ENCODE measurements around the gene PCNT. TPM values are rescaled to one million over a fixed set of nuclear protein-coding genes. Genes with fewer than 3 reads are reported as not detected.

The PCNT gene
- total and polyA plus RNA-seq, 2 of the 8 experiments (the other 6 are each of a cell fraction or from before 2014, with no cell fraction given): 9.9 to 45.1 TPM

GRCh38 chr21:46289655-46290179 lies 34.2 kb upstream of the PCNT start:
- H4K5ac ChIP-seq (ENCODE audit: insufficient read length, low read depth, low read length): no peak overlapping the region
- FAIRE-seq (no peak), DNase-seq (ENCODE audit: low read depth in 1 of 2, low spot score in 2 of 2) (no peak)
- H4K20me1 ChIP-seq (replicated peaks in 1 of 2; ENCODE audit: control insufficient read depth in 1 of 2, insufficient read depth in 2 of 2, low read length in 2 of 2): peaks cover 0 to 9% of the 10 kb centered on the region in 2 experiments
- no peak overlapping the region for H3K4ac ChIP-seq (replicated peaks; ENCODE audit: insufficient read length, low read depth, low read length)
- no peak overlapping the region for H3K56ac ChIP-seq (replicated peaks; ENCODE audit: insufficient read length, low read depth, low read length)
- no peak overlapping the region for H2BK5ac ChIP-seq (ENCODE audit: low read depth, low read length)
- H4K8ac ChIP-seq (ENCODE audit: extremely low read depth, insufficient read depth, low read length): no peak overlapping the region
- H2BK12ac ChIP-seq (ENCODE audit: low read depth, low read length): 0 out of 2 replicates have a peak overlapping the region, but pooled peaks have one; percentile 2
- no peaks in the 10 kb centered on the region for H3K9me3 ChIP-seq (ENCODE audit: insufficient read depth in 2 of 2, low read depth in 1 of 2, low read length in 1 of 2)
- H3K27me3 ChIP-seq (replicated peaks in 1 of 4; ENCODE audit: control insufficient read depth in 3 of 4, extremely low read depth in 1 of 4, insufficient read depth in 3 of 4, low read length in 3 of 4): no peaks in the 10 kb centered on the region
- TF ChIP-seq NRF1 (IDR thresholded peaks at IDR 0.05; ENCODE audit: low read depth, low read length) (no peak), FOSL1 (IDR thresholded peaks at IDR 0.05; ENCODE audit: insufficient read depth, low read depth, low read length) (no peak), POLR2AphosphoS5 (IDR thresholded peaks at IDR 0.05; ENCODE audit: low read depth, low read length) (no peak), CHD2 (IDR thresholded peaks at IDR 0.05; ENCODE audit: low read length) (no peak), TAF1 (IDR thresholded peaks at IDR 0.05; ENCODE audit: low read depth, low read length) (no peak), POLR2A (IDR thresholded peaks at IDR 0.05; ENCODE audit: control extremely low read depth in 1 of 2, low read depth in 2 of 2, low read length in 2 of 2) (no peak), SAP30 (IDR thresholded peaks at IDR 0.05; ENCODE audit: insufficient read depth, insufficient replicate concordance, low read length) (no peak), HDAC6 (IDR thresholded peaks at IDR 0.05; ENCODE audit: low read depth, low read length) (no peak), ATF2 (IDR thresholded peaks at IDR 0.05; ENCODE audit: low read length) (no peak), PHF8 (conservative IDR thresholded peaks at IDR 0.05; ENCODE audit: low read depth, low read length) (no peak), TCF12 (IDR thresholded peaks at IDR 0.05; ENCODE audit: low read depth, low read length) (no peak)
- 71% methylated on average over 6 of the region's 6 CpGs; no CpG with 5 or more reads in 1 of the 2 experiments for WGBS, 2 experiments (ENCODE audit: extremely low coverage in 1 of 2, insufficient coverage in 1 of 2, insufficient read length in 1 of 2, insufficient replicate concordance in 2 of 2, low coverage in 1 of 2, low lambda C conversion rate in 2 of 2, missing lambda C conversion rate in 1 of 2)
- H3K4me3 ChIP-seq (ENCODE audit: extremely low read depth in 1 of 4, insufficient read depth in 2 of 4, low read depth in 3 of 4, low read length in 4 of 4): no peak overlapping the region
- no peak overlapping the region for H3K27ac ChIP-seq (ENCODE audit: low read depth, low read length)
- H3K14ac ChIP-seq (ENCODE audit: insufficient read length): no peak overlapping the region
- H3K23me2 ChIP-seq (ENCODE audit: low read depth, low read length): peaks cover 4% of the 10 kb centered on the region
- H2AK5ac ChIP-seq (ENCODE audit: low read depth, low read length): no peak overlapping the region
- ChIA-PET CTCF (ENCODE audit: partially characterized antibody) (no interaction called here), POLR2A (ENCODE audit: partially characterized antibody) (interaction anchor here (0.7 to 0.8 kb wide), 2 partner anchors 30 to 49 kb away, joined by 3 to 5 read pairs; no protein-coding TSS in a partner anchor)
- peaks cover 4 to 13% of the 10 kb centered on the region in 2 experiments; a peak in 3 of 4 replicates for H3K79me2 ChIP-seq (ENCODE audit: control insufficient read depth in 1 of 2, insufficient read depth in 2 of 2, low read length in 2 of 2)
- H3K9ac ChIP-seq (replicated peaks in 1 of 4; ENCODE audit: extremely low read depth in 1 of 4, low read depth in 3 of 4, low read length in 3 of 4): peak overlapping the region in 1 of 4 experiments; percentile 60; a peak in 2 of 7 replicates
- no peak overlapping the region for H3K18ac ChIP-seq (ENCODE audit: extremely low read depth, low read length)
- H2BK20ac ChIP-seq (ENCODE audit: low read length): no peak overlapping the region
- H2BK120ac ChIP-seq (replicated peaks; ENCODE audit: low read depth, low read length): no peak overlapping the region
- H3K23ac ChIP-seq (ENCODE audit: insufficient read length): no peak overlapping the region
- H3K4me1 ChIP-seq (replicated peaks in 1 of 4; ENCODE audit: control insufficient read depth in 3 of 4, insufficient read depth in 4 of 4, low read length in 3 of 4): peaks cover 1 to 4% (median 3%) of the 10 kb centered on the region in 4 experiments; a peak in 5 of 7 replicates
- peaks cover 5% of the 10 kb centered on the region for H3K79me1 ChIP-seq (ENCODE audit: low read depth, low read length)
- peaks cover 3 to 10% (median 7%) of the 10 kb centered on the region in 4 experiments; a peak in 6 of 8 replicates for H3K36me3 ChIP-seq (ENCODE audit: control insufficient read depth in 2 of 4, insufficient read depth in 4 of 4, low read length in 3 of 4)
- no peak overlapping the region for H2AFZ ChIP-seq (ENCODE audit: low read length)
- peak overlapping the region in 1 of 2 experiments; percentile 17; a peak in 1 of 4 replicates for H3K4me2 ChIP-seq (ENCODE audit: insufficient read depth in 1 of 2, low read depth in 2 of 2, low read length in 2 of 2)
- no peak overlapping the region for H2BK15ac ChIP-seq (ENCODE audit: low read length)
- H4K91ac ChIP-seq (replicated peaks; ENCODE audit: insufficient read length, low read length): no peak overlapping the region
